HG03103 (cell line): ENCODE results near the gene RASGRF1.

Experiments
- ATAC-seq: cut with Tn5 transposase; IDR thresholded peaks from one replicate; pipeline ENCODE4 v1.9.1; 2021; ENCODE audit warnings: low read depth; ENCODE audit not compliant: unreplicated experiment

The RASGRF1 gene

DNA sequence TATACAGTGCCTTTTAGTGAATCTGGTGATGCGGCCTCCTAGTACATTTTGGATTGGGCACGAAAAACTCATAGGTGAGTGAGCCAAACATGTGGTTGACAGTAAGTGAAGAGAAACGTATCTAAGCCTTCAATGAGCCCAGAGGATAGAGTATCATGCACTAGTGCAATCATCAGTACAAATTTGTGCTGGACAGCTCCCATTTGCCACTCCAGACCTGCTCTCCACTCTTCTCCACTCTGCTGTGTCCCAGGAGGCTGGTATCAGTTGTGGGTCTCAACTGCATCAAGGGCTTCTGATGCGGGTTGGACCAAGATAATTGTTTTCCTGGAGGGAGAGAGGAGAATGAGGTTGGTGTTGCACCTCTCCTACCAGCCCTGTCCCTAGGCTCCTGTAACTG lies 9.1 kb upstream of the RASGRF1 start:
- no peak for ATAC-seq

DNA sequence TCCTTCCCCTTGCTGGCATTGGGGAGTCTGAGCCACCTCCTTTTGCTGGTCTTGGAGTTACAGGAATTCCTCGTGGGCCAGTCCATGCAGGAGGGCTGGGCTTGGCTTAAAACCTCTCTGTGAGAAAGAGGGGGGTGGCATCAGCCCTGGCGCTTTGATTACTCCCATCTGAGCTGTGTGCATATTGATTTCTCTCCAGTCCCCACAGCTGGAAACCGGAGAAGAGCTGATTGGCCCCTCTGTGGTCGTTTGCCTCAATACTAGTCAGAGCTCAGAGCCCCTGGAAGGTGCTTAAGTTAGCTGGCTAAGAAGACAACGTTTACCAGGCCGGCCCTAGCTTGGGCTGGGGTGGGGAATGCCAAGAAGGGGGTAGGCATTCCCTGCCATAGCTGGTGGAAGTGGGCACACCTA lies 4.0 kb upstream of the RASGRF1 start:
- ATAC-seq = no peak

DNA sequence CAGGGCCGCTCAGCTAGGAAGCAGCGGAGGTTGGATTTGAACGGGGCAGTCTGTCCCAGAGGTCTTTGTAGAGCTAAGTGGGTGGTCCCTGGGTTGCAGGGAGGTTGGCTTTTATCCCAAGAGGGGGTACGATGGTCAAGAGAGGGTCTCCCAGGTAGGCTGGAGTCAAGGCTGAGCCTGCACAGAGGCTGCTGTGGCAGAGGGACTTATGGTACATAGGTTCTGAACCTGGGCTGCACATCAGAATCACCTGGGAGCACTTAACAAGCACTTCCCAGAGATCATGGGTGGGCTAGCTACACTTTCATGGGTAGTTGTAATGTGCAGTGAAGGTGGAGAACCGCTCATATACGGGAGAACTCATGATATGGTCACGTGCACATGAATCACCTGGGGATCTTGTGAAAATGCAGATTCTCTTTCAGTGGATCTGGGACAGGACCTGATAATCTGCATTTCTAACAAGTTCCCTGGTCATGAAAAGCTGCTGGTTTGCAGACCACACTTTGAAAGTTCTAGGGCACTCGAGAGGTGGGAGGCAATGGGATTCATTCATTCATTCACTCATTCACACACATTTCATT lies 2.9 kb upstream of the RASGRF1 start:
- ATAC-seq = no peak

DNA sequence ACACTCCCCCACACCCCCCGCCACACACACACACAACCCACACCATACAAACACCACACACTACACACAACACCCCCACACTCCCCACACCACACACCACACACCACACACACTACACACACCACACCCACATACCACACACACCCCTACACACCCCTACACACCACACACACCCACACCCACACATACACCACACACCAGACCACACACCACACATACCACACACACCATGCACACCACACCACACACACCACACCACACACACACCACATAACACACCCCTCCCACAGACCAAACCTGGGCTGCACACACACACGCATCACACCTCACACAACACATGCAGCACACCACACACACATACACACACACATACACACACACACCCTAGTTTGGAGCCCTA lies 1.8 kb upstream of the RASGRF1 start:
- no peak for ATAC-seq

DNA sequence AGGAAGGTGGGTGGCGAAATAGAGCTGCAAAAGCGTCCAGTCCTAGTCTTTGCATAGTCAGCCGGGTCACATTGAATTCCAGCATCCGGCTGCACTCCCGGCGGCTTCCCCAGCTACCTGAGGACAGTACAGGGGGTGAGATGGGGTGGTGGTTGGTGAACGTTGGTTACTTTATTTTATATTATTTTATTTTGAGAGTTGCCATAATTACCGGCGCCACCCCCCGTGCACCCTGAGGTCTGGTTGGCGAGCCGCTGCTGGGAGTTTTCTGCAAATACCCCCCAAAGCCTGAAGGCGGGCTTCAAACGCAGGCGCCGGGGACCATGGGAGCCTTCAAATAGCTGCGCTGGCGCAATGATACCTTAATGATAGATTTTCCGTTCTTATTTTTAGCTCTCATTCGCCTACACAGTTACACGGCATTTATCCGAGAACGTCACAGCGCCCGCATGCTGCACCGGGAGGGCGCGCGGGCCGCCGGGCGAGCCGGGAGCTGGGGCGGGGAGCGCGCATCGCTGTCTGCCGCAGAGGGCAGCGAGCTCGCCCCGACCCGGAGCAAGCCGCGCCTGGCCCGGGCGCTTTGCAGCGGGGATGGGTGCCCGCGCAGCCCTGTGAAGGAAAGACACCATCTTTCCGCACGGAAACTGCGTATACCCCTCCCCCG lies 756 bp upstream of the RASGRF1 start:
- no peak for ATAC-seq

DNA sequence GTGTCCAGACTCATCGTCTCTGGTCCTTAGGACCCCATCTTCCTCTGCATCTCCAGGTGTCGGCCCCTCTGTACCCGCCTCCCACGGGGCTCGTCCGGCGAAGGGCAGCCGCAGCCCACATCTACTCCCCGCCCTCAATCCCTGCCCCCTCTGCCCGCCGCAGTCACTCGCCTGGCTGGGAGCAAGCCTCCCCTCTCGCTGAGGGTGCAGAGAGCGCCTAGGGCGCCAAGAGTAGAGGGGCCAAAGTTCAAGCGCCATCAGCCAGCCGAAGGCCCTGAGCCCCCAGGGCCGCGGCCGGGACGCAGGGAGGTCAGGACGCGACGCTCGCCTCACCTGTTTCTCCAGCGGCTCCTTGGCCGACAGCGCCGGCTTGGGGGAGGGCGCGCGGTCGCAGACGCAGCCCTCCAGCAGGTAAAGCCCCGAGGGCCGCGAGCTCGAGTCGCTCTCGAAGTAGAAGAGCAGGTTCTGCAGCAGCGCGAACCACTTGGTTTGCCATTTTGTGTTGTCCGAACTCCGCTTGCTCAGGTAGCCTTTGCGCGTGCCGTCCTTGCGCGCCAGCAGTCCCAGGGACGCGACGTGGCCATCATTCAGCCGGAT lies 592 bp downstream of the RASGRF1 start:
- ATAC-seq = no peak

DNA sequence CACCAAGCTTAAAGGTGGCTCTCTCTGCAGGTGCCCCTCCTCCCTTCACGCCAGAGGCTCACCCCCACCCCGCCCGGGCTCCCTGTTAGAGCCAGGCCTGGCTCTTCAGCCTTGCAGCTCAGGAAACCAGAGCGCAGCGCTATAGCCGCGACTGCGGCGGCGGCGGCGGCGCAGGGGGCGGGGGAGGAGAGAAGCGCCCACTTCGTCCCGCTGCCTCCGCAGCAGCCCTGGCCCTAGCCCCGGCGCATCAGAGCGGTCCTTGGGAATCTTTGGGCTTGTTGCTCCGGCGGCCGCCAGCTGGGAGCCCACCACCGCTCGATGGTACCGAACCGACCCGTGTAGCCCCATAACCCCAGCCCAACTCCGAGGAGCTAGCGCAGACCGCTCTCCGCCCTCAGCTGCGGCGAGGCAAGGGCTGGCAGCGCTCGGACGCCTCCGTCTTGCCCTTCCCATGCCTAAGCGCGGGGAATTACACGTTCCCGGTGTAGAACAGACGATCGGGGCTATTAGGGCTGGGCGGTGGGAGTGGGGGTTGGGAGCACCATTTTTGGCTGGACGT lies 1.2 kb downstream of the RASGRF1 start:
- no peak for ATAC-seq

DNA sequence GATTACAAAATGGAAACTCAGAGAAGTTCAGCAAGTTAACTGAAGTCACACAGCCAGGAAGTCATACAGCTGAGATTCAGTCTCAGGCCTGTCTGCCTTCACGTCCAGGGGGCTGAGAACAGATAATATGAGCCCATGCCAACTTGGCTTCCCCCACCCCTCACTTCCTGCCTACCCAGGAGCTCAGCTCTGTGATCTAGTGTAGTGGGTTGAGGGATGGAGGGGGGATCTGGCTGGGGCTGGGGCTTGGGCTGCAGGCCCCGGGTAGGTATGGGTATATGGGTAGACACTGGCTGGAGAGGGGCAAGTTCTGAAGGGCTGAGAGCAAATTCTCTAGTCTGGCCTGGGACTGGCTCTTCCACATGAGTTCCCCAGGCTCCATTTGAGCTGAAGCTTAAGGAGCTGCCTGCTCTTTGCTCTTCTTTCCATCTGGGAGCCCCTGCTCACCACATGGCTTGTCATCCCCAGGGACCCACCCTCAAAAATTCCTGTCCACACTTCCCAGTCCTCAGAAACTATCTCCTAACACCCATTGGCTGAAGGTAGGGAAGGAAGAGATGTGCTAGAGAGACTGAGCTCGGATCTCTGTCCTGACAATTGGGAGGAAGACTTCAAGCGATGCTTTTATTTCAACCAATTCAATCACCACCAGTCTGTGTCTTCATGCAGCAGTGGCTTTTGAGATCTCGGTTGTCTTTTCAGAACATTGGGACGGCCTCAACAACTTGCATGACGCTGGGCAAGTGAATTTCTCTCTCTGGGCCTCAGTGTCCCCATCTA lies 2.0 kb downstream of the RASGRF1 start:
- no peak for ATAC-seq

DNA sequence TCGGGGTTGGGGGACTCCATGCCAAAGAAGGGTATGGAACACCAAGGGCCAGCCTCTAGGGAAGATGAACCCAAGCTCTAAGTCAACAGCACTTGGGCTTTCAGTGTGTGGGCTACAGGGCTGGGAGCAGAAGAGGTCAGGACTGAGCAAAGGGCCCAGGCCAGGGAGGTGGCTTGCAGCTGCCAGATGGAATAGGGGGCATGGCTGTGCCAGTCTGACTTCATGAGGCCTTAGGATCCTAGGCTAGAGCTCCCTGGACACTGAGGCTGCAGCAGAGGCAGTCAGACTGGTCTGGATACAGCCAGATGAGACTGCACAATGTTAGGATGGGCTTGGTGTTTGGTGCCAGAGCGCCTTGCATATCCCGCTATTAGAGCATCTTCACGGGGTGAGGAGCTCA lies 3.8 kb downstream of the RASGRF1 start:
- ATAC-seq = no peak

DNA sequence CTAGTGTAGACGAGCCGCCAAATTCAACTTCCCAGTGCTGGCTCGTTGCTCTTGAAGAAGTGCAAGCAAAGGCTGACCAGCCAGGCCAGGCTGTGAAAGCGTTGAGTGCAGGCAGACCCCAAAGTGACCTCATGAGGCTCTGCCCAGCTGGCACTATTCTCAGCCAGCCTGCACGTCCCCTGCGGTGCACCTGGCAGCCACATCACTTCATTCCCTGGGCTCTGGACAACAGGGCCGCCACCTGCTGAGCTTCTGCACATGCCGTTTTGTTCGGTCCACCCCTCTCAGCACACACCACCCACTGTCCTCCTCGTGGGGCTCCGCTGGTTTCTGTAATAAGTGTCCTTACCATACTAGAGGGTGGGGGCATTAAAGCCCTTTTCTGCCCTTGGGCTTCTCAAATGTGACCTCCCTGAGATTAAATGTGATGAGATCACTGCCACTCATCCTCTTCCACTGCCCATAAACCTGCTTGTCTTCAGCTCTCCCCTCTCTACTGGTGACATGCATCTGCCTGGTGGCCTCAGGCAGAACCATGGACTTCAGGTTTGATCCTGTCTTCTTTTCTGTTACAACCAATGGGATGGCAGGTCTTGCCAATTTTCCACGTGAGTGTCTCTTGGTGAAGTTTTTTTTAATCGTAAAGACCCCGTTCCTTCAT lies 6.1 kb downstream of the RASGRF1 start:
- no peak for ATAC-seq

DNA sequence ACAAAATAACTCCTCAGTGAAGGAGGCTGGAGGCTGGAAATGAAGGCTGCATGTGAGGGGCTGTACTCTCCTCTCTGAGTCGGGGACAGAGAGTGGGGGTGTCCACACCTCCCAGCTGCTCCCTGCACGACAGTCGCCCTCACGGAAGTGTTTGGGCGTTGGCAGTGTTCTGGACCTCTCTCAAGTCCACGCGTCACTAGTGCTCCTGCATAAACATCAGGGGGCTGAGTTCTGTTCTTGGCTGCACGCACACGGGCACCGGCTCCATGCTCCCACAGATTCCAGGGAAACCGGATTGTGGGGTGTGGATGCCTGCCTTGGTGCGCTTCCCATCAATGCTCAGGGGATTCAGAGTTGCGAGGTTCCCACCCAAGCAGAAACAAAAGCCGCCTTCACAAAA lies 7.4 kb downstream of the RASGRF1 start:
- no peak for ATAC-seq

DNA sequence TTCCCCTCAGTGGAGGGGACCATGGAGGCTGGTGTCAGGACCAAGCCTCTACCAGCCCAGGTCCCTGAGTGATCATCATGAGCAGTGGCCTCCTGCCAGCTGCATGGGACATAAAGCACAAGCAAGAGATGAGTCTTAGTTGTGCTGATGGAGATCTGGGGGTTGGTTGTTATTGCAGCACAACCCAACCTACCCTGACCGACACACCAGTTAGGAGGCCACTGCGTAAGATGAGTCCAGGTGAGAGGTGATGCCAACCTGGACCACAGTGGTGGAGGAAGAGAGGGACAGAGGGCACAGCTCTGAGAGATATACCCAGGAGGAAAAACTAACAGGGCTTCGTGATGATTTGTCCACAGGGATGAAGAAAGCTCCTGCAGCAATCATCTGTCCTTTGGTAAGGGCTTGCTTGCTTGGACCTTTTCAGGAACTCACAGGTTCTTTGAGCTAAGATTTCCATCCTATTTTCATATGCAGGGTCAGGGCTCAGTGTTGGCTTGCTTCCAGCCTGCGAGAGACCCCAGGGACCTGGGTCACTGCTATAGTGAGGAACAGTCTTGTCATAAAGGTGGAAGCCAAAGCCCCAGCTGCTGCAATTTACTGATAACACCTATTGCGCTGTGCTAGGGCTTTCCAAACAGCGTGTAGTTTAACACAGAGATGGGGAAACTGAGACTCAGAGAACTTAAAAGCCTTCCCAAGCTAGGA lies 8.1 kb downstream of the RASGRF1 start:
- ATAC-seq = no peak

DNA sequence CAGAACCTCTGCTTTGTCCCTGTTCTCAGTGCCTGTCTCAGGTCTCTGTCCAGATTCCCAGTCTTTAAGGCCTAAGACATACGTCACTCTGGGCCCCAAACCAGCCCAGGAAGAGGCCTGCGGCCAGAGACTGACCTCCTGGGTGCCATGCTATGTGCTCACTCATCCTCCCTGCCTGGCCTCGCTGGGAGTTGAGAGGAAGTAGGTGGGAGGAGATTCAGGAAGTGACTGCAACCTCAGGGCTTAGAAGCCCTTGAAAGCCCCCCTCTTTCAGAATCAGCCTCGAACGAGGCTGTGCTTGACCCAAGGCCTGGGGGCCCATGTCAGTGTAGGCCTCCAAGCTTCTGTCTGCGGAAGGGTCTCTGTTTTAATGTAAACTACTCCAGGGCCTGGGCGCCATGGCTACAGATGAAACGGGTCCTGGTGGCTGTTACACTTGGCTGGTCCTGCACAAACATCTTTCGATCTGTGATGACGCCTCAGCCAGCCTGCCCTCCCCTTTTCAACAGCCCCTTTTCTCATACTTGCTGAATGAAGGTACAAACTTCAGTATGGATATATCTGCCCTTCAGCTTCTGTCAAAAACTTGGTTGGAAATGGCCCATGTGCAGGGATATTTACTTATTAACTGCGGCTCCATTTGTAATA lies 11.7 kb downstream of the RASGRF1 start:
- no peak for ATAC-seq

DNA sequence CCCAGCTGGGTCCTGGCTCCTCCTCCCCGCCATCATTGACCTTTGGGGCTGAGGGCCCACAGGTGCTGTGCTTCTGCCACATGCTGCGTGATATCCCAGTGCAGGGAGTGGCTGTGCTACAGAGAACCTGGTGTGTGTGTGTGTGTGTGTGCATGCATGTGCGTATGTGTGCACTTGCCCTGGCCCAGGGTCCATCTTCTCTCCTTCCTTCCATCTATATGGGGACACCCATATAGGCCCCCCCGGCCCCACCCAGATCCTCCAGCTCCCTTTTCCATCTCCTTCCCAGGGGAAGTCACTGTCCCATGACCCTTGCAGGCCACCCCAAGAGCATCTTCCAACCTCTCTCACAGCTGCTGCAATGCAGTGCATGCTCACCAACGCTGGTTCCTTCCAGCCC lies 12.6 kb downstream of the RASGRF1 start:
- no peak for ATAC-seq

DNA sequence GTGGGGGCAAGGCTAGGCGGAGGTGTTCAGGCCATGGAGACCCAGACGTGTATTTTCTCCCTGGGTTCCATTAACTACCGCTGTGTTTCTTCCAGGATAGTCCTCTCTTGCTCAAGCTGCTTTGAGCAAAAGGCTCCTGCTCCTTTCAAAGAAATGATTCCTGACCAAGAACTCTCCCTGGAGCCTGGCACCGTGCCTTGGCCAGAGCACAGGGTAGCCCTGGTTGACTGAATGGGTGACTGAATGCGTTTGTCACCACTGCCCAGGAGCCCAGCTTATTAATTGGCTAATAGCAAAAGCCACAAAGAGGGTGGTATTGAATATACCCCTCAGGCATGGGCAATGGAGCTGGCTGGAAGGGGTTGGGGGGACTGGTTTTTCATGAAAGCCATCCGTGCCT lies 13.9 kb downstream of the RASGRF1 start:
- no peak for ATAC-seq

DNA sequence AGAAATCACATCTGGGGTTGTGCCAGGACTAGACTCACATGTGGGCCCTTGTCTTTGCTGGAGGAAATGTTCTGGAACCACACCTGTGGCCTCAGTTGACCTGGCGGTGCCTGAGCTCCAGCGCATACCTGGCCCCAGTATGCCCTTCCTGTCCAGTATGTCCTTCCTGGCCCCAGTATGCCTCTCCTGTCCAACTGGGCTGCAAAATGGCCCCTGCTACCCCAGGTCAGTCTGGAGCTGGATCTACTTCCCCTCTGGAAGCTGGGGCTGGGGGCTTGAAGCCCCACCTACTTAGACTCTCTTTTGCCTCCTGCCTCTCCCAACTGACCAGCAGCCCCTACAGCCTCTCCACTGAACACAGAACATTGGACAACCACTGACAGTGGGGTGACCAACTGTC lies 15.3 kb downstream of the RASGRF1 start:
- no peak for ATAC-seq

DNA sequence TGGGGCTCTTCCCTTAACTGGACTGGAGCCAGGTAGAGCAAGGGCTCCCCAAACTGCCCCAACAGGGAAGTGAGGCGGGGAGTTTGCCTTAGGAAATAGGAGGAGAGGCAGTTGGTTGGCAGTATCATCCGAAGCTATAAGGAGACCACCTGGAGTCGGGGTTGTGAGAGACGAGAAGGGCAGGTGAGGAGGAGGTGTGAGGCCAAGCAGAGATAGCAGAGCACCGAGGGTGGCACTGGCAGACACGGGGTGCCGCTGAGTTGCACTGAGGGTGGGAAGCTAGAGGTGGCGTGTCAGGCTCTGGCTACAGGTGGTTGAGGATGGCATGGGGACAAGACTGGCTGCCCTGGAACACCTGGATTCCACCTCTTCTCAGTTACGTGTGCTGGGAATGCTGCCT lies 17.2 kb downstream of the RASGRF1 start:
- ATAC-seq = no peak

DNA sequence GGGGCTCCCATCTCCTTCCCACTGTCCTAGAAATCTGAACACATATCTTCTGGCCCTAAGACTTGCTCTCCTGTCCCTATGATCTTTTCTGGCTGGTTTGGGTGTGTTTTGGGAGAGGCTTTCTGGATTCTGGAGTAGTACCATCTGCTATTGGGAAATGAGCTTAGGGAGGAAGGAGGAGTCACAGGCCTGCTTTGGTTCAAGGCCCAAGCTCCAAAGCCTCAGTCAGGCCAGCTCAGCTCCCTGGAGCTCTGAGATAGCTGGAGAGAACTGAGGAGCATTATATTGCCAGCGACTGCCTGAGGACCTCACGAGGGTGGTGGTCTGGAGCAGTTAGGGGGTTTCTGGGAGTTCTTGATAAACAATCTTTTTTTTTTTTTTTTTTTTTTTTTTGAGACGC lies 18.7 kb downstream of the RASGRF1 start:
- no peak for ATAC-seq

DNA sequence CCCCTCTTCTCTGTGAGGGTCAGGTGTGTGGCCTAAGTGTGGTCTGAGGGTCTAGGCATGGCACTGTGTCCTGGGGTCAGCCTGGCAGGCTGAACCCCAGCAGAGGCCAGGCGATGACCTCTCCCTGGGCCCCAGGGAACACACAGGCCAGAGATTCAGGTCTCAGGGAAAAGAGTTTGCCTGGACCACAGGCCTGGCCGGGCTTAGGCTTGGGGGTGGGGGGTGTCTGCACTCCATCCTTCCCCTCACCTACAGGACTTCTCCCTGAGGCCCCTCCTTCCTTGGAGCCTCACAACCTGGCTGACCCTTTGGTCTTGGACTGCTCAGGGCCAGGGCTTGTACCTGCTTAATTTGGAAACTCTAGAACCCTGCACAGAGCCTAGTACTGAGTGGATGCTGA lies 21.8 kb downstream of the RASGRF1 start:
- no peak for ATAC-seq

DNA sequence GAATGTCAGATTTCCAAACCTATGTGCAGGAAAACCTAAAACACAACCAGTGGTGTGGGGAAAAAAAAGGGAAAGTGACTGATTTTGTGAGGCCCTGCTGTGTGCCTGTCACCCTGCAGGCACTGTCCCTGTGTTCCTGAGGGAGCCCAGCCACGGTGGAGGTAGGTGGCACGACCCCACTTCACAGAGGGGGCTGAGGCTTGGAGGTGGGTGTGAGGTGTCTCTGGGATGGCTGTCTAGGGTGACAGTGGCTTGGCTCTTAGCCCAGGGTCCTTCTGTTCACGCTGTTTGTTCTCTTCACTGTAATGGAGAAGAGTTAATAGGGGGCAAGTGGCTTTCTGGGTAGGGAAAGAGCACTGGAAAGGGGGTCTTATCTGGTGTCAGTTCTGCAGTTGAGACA lies 22.6 kb downstream of the RASGRF1 start:
- no peak for ATAC-seq
